ENCODE results near the gene BCL2L1. TPM values are rescaled to one million over a fixed set of nuclear protein-coding genes. Genes with fewer than 3 reads are reported as not detected.
"Not testable (repeated sequence)": the region's sequence is repeated elsewhere in the genome, so short reads cannot be mapped to it uniquely, and the experiment has no call there.

Gene BCL2L1
- total RNA-seq, 1 donor from 2014 or later, result 73.4 TPM

DNA sequence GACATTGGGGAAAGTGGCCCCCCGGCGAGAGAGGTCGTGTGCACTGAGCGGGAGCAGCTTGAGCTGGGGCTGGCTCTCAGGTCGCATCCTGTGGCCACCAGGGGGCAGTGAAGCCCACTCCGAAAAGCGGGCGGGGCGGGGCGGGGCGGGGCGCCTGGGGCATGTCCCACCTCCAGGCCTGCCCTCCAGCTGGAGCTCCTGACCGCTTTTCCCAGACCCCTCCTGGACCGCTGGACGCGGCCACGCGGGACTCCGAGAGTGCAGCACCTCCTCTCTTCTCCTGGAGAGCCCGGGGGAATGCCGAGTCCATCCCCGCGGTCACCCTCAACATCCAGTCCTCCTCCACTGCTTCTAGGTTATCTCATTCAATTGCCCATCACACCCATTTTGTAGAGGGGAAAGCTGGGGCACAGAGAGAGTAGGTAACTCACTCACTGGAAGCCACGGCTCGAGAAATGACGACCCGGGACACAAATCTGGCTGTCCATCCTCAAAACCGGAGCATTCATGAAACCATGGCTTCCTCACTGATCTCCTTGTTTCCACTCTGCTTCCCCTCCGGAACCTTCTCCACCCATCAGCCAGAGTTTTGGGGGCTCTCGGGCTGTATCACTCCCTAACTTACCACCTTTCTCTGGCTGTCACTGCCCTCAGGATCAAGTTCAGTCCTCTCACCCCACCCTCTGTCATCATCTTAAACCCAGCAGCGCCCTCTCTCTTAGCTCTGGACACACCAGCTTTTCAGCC is 60.9 kb downstream of the BCL2L1 start:
- intact Hi-C loops (cut with micrococcal nuclease), result loop anchor here (1.0 kb wide), 3 partner anchors 14 to 62 kb away; no protein-coding TSS in a partner anchor

DNA sequence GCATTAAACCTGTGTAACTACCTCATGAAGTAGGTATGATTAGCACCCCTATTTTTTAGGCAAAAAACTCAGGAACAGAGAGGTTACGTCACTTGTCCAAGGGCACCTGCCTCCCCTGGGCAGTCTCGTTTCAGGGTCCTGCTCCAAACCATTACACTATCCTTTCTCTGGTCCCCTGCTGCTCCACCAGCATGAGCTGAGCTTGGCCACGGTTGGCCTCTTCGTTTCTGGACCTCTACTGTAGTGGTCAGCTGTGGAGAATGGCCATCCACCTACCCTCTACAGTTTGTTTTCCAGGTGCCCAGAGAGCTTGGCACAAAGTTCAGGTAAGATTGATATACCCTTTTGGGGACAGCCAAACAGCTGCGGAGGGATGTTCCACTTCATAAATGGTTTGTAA is 68.1 kb downstream of the BCL2L1 start:
- intact Hi-C loops (cut with micrococcal nuclease), result no loop called here

GRCh38 chr20:31653561-31653960 is 69.1 kb downstream of the BCL2L1 start:
- intact Hi-C loops (cut with micrococcal nuclease), result no loop called here

- intact Hi-C loops (cut with micrococcal nuclease), result no loop called here
Observed at GRCh38 chr20:31652917-31653396, 69.7 kb downstream of the BCL2L1 start.

- intact Hi-C loops (cut with micrococcal nuclease), result not testable (repeated sequence)
Observed at GRCh38 chr20:31648104-31648503, 74.6 kb downstream of the BCL2L1 start.

DNA sequence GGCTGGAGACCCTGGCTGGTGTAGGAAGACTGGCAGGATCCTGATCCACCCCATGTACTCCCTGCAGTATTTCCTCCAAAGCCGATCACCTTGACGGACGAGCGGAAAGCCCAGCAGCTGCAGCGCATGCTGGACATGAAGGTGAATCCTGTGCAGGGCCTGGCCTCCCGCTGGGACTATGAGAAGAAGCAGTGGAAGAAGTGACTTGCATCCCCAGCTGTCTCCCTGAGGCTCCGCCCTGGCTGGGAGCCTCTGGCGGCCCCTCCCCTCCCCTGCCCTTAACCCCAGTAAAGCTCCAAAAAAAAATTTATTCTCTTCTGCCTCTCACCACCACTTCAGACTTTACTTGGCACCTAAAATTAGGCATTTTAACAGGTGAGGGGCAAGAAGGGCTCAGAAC is 78.0 kb downstream of the BCL2L1 start:
- intact Hi-C loops (cut with micrococcal nuclease), result no loop called here

DNA sequence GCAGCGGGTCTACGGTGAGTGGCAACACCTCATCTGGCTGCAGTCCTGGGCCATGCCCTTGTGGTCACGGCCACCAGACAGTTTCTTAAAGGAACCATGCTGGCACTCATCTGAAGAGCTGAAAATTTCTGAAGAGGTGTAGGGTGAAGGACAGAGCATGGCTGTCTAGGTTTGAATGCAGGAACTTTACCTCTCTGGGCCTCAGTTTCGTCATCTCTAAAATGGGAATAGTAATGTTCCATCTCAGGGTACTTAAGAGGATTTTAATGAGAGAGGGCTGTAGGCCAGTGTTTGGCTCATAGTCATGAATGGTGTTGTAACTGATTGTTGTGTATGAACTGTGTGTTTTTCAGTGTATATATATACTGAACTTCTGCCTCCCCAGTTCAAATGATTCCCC is 79.1 kb downstream of the BCL2L1 start:
- intact Hi-C loops (cut with micrococcal nuclease), result no loop called here

DNA sequence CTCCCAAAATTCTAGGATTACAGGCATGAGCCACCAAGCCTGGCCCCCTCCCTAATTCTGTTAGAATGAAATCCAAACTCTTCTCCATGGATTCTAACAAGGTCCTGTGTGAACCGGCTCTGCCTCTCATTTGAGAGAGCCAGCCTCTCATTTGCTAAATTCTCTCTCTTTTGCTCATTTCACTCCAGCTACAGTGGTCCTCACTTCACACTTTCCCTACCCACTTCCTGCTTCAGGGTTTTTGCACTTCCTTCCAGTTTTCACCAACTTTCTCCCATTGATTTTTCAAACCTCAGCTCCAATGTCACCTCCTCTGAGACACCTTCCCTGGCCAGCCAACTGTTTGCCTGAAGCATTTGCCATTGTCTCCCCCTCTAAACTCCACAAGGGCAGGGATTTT is 79.8 kb downstream of the BCL2L1 start:
- intact Hi-C loops (cut with micrococcal nuclease), result no loop called here

DNA sequence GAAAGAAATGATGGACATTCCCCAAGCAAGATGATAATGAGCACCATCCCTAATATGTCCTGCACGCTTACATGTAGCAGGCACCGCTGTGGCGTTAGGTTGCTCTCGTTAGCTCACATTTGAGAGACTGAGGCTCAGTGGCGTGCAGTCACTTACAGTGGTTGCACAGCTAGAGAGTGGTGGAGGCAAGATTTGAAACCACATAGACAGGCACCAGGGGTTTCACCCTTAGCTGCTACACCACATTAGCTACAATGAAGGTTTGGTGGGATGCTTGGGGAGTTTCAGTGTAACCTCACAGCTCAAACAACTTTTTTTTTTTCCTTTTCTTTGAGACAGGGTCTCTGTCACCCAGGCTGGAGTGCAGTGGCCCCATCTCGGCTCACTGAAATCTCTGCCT is 81.3 kb downstream of the BCL2L1 start:
- intact Hi-C loops (cut with micrococcal nuclease), result no loop called here

- intact Hi-C loops (cut with micrococcal nuclease), result no loop called here
Observed at GRCh38 chr20:31640259-31640658, 82.4 kb downstream of the BCL2L1 start.

DNA sequence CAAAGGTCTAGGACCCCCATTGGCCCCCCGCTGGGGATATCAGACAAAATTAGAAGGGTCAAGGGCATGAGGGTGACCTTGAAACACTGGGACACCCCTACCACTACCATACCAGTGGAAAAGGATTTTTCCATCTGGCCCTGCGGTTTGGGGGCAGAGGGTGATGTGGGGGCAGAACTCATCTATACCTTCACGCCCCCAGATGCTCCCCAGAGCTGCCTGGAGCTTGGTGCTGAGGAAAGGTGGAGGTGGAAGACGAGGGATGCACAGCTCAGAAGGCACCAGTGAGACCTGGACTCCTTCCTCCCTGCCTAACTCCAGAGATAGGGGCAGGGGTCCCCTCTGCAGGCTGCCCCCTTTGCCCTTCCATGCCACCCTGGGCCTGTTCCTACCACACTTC is 83.9 kb downstream of the BCL2L1 start:
- intact Hi-C loops (cut with micrococcal nuclease), result no loop called here

- intact Hi-C loops (cut with micrococcal nuclease), result no loop called here
Observed at GRCh38 chr20:31638317-31638716, 84.4 kb downstream of the BCL2L1 start.

DNA sequence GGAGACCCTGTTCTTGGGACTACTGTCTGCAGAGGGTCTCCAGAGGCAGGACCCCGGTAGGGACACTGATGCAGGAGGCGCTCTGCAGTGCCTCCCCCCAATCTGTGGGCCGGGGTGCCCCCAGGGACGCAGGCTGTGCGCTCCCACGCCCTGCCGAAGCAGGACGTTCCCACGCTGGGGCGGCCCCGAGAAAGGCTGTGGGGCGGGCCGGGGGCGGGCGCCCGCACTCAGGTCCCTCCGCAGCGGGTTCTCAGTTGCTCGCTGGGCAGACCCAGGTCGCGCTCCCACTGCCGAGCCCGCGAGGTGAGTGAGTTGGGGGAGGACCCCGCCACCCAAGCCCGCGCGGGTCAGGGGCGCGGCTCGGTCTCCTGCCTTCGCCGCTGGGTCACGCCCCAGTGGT is 85.0 kb downstream of the BCL2L1 start, which contains the start of gene COX4I2:
Gene COX4I2 (plus strand): TSS at position 253 of the 400 bp plus-strand sequence. CDS start 1,106 bp downstream, outside the sequence.
- intact Hi-C loops (cut with micrococcal nuclease), result no loop called here

DNA sequence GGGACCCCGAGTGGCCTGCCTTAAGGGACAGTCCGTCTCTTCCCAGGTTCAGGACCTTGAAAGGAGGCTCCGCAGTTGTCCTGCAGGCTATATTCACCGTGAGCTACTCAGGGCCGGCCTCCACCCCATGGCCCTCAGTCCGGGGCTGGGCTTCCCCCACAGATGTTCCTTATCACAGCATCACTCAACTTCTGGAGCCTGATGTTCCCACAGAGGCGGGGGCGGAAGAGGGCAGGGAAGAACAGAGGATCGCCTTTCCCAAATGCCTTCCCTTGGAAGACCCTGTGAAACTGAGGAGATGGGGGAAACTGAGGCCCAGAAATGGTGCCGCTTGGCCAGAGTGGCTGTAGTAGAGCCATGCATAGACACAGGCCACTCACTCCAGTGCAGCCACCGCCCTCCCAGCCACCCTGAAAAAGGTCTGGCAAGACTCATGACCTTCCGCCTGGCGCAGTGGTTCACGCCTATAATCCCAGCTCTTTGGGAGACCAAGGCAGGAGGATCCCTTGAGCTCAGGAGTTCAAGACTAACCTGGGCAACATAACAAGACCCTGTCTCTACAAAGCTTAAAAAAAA is 89.2 kb downstream of the BCL2L1 start:
- intact Hi-C loops (cut with micrococcal nuclease), result no loop called here

GRCh38 chr20:31632548-31633338 is 89.9 kb downstream of the BCL2L1 start:
- intact Hi-C loops (cut with micrococcal nuclease), result no loop called here

DNA sequence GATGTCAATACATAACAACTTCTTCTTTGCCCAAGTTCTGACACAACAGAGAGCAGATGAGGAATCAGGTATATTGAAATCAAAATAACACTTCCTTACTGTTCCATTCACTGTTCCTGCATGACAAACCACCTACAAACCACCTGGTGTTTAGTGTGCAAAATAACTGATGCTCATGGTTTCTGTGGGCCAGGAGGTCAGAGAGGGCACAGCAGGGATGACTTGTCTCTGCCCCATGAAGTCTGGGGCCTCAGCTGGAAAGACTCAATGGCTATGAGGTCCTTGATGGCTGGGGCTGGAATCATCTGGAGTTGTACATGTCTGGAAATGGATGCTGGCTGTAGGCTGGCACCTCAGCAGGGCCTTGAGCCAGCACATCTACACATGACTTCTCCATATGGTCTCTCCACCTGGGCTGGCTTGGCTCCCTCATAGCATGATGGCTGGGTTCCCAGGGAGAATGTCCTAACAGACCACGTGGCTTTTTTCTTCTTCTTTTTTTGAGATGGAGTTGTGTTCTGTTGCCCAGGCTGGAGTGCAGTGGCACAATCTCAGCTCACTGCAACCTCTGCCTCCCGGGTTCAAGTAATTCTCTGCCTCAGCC is 92.4 kb downstream of the BCL2L1 start:
- intact Hi-C loops (cut with micrococcal nuclease), result no loop called here

- intact Hi-C loops (cut with micrococcal nuclease), result not testable (repeated sequence)
Observed at GRCh38 chr20:31628057-31628456, 94.6 kb downstream of the BCL2L1 start.

DNA sequence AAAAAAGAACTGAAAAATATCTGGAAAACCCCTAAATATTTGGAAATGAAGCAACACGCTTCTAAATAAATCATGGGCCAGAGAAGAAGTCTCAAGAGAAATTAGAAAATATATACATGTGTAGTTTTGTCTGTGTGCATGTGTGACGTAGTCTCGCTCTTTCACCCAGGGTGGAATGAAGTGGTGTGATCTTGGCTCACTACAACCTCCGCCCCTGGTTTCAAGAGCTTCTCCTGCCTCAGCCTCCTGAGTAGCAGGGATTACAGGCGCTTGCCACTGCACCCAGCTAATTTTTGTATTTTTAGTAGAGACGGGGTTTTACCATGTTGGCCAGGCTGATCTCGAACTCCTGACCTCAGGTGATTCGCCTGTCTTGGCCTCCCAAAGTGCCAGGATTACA is 96.1 kb downstream of the BCL2L1 start:
- intact Hi-C loops (cut with micrococcal nuclease), result not testable (repeated sequence)

DNA sequence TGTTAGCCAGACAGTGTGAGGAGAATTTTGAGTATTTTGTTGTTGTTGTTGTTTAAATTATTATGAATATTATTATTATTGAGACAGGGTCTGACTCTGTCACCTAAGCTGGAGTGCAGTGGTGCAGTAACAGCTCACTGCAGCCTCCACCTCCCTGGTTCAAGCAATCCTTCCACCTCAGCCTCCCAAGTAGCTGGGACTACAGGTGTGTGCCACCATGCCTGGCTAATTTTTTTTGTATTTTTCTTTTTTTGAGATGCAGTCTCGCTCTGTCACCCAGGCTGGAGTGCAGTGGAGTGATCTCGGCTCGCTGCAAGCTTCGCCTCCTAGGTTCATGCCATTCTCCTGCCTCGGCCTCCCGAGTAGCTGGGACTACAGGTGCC is 99.6 kb downstream of the BCL2L1 start:
- intact Hi-C loops (cut with micrococcal nuclease), result not testable (repeated sequence)

DNA sequence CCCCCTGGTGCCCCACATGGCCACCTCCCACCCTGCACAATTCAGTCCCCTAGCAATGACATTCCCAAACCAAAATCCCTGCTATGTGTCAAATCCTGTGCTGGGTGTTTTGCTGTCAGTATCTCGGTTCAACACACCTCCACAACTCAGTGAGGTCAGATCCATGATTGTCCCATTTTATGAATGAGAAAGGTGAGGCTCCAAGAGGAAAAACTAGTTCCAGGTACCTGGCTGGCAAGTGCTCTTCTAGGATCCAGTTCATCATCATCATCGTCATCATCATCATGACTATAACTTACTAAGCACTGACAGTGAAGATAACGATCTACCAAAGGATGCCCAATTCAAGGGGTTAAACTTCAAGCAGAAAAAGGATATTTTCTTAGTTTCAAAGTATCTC is 102.4 kb downstream of the BCL2L1 start:
- intact Hi-C loops (cut with micrococcal nuclease), result no loop called here

GRCh38 chr20:31617432-31618104 is 105.1 kb downstream of the BCL2L1 start:
- intact Hi-C loops (cut with micrococcal nuclease), result no loop called here

Data from T-helper 2 cell treated with Interferon-gamma antibody and Interleukin-4, amounts not matched to agents 100 ng/mL and 5 ng/mL, for 36 hours (primary cell).